Measurements from ENCODE around the gene ATP1B4.

DNA sequence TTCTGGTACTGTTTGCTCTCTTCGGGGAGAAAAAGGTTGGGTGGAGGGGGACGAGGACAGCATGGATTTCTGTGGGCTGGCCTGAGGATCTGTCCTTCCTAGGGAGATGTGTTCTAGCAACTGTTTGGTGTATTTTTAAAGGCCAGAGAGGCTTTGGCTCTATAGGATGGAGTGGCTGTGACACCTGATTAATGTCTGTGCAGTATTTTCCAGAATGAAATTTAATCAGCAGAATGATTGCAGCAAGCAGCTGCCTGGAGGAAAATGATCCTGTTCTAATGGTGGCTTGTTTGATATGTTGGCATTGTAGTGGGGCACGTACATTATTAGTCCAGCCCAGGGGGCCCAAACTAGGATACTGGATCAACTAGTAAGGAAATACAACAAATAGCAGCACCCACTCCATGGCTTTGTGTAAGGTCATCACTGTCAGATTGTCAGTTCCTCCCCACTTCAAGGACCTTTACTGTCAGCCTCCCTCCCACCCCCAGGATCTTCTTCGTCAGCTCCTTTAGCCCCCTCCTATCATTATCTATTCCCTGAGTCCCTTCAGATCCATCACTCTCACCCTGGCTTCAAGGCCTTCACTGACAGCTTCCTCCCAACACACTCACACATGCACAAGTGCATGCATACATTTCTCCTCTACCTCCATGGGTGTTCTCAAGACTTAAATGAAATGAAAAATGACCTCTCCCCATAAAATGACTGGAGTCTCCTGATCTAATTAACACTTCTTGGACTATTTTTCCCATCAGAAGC is 40.2 kb upstream of the ATP1B4 start:
- TF ChIP-seq, protein P1, sequence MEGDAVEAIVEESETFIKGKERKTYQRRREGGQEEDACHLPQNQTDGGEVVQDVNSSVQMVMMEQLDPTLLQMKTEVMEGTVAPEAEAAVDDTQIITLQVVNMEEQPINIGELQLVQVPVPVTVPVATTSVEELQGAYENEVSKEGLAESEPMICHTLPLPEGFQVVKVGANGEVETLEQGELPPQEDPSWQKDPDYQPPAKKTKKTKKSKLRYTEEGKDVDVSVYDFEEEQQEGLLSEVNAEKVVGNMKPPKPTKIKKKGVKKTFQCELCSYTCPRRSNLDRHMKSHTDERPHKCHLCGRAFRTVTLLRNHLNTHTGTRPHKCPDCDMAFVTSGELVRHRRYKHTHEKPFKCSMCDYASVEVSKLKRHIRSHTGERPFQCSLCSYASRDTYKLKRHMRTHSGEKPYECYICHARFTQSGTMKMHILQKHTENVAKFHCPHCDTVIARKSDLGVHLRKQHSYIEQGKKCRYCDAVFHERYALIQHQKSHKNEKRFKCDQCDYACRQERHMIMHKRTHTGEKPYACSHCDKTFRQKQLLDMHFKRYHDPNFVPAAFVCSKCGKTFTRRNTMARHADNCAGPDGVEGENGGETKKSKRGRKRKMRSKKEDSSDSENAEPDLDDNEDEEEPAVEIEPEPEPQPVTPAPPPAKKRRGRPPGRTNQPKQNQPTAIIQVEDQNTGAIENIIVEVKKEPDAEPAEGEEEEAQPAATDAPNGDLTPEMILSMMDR (conservative IDR thresholded peaks at IDR 0.05 in 1 of 2, IDR thresholded peaks at IDR 0.05 in 1 of 2; ENCODE audit: low read depth in 1 of 2, low read length in 2 of 2), result no peak
- no peak for TF ChIP-seq EZH2 (IDR thresholded peaks at IDR 0.05; ENCODE audit: low read length, missing control alignments)
